SJSA1 (cell line): ENCODE results near the gene SCLT1. TPM values are rescaled to one million over a fixed set of nuclear protein-coding genes. Genes with fewer than 3 reads are reported as not detected.
A peak's percentile ranks its signal among the peaks of the same experiment; 100 is the strongest.

ENCODE experiments used
- DNase-seq, 2 experiments: peaks; one replicate each; pipeline ENCODE4 v3.0.0-alpha.2; 2015 to 2020; ENCODE audit warnings: low spot score in 2 of 2, low read depth in 1 of 2
- H3K27ac ChIP-seq: fragments of 250-450 bp; sonication (Bioruptor Pico); 2 replicates; pipeline ENCODE4 v1.5.1; 2020; ENCODE audit warnings: mild to moderate bottlenecking, moderate library complexity
- H3K27me3 ChIP-seq: fragments of 250-450 bp; sonication (Bioruptor Pico); replicated peaks from 2 replicates; pipeline ENCODE4 v1.5.1; 2020; ENCODE audit warnings: mild to moderate bottlenecking, moderate library complexity
- H3K36me3 ChIP-seq: fragments of 250-450 bp; sonication (Bioruptor Pico); 2 replicates; pipeline ENCODE4 v1.5.1; 2020; ENCODE audit warnings: mild to moderate bottlenecking
- H3K4me1 ChIP-seq: fragments of 250-450 bp; sonication (Bioruptor Pico); replicated peaks from 2 replicates; pipeline ENCODE4 v1.6.1; 2021; ENCODE audit warnings: mild to moderate bottlenecking
- H3K4me3 ChIP-seq: fragments of 250-450 bp; sonication (Bioruptor Pico); 2 replicates; pipeline ENCODE4 v1.5.1; 2020; ENCODE audit warnings: mild to moderate bottlenecking
- H3K9me3 ChIP-seq: fragments of 250-450 bp; sonication (Bioruptor Pico); replicated peaks from 2 replicates; pipeline ENCODE4 v1.5.1; 2020; ENCODE audit warnings: mild to moderate bottlenecking
- total RNA-seq: library from RNA; depleted of rRNA; stranded (reverse); fragments of >200 nt; shearing (Covaris generic); gene quantifications from 2 replicates; pipeline ENCODE4 v1.2.3, GENCODE V29; 2014

The SCLT1 gene
- total RNA-seq, 1 experiment from 2014 or later = 33.7 TPM

DNA sequence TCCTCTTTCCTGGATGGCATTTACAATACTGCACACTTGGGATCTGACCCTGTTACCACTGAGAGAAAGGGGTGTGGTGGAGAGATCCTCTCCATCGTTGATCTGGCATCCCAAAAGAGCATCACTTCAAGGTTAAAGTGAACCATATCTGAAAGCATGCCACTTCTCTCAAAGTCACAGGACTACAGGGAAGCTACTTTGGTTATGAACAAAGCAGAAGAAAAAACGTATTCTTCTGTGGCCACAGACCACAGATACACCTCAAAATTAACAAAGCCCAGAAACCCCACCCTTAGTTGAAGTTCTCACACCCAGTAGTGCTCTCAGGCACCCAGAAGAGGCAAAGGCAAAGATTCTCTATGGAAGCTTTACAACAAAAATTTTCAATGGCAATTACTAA lies 175.6 kb downstream of the SCLT1 start:
- no peak for DNase-seq
- Histone ChIP-seq H3K27me3 (no peaks in the 10 kb centered on the region), H3K36me3 (no peaks in the 10 kb centered on the region), H3K4me3 (no peak overlapping the region), H3K9me3 (no peaks in the 10 kb centered on the region), H3K4me1 (no peaks in the 10 kb centered on the region), H3K27ac (no peak overlapping the region)

DNA sequence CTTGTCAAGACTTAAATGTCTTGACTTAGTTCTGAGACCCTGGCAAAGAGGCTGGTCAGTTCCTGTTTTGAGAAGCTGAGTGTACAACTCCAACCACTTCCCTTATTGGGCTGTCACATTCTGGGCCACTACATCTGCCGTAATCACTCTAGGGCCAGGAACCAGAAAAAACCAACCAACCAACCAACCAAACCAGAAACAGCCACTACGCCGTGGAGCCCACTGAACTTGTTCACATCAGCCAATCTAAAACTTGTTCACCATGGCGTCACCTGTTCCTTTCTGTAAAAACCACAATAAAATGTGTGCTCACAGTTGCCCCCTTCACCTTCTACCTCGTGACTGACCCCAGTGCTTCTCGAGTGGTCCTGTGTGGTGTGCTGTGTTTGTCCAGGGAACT lies 176.5 kb downstream of the SCLT1 start:
- H3K27ac ChIP-seq = no peak overlapping the region
- no peaks in the 10 kb centered on the region for H3K36me3 ChIP-seq
- H3K4me1 ChIP-seq = no peaks in the 10 kb centered on the region
- no peaks in the 10 kb centered on the region for H3K9me3 ChIP-seq
- no peaks in the 10 kb centered on the region for H3K27me3 ChIP-seq
- no peak for DNase-seq
- no peak overlapping the region for H3K4me3 ChIP-seq

DNA sequence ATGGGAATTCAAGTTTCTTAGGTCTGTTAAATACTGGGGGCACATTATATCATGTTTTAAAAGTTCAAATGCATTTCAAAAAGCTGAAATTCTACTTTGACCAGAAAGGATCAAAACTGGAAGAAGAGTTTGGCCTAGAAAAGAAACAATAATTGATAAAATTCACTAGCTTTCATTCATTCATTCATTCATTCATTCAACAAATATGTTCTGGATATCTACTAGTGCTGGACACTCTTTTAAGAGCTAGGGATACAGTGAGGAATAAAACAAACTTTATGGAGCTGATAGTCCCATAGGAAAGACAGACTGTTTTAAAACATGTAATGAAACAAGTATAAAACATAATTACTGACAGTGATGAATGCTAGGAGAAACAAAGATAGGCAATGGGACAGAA lies 177.8 kb downstream of the SCLT1 start:
- no peaks in the 10 kb centered on the region for H3K36me3 ChIP-seq

DNA sequence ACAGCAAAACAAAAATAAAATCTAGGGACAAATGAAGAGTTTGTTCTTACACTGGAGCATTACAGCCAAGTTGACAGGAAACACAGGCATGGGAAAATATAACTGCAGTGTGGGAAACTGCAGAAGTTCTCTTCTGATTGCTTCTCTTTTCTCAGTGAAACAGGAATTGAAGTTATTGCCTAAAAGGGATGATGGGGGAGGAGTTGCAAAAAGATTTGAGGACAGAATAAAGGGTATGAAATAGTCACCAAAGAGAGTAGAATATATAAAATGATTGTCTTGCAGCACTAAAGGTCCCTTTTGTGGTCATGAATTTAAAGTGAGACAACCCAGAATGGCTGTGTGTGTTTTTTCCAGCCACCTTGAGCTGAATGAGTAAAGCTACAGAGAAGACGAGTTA lies 180.1 kb downstream of the SCLT1 start:
- no peak for DNase-seq
- H3K27me3 ChIP-seq = no peaks in the 10 kb centered on the region
- H3K36me3 ChIP-seq = no peaks in the 10 kb centered on the region
- no peak overlapping the region for H3K27ac ChIP-seq
- H3K4me1 ChIP-seq = no peaks in the 10 kb centered on the region
- no peaks in the 10 kb centered on the region for H3K9me3 ChIP-seq
- no peak overlapping the region for H3K4me3 ChIP-seq

More for the DNA sequence above, 177.8 kb downstream of the SCLT1 start:
- Histone ChIP-seq H3K4me3 (no peak overlapping the region), H3K4me1 (no peaks in the 10 kb centered on the region), H3K27me3 (no peaks in the 10 kb centered on the region), H3K27ac (no peak overlapping the region), H3K9me3 (no peaks in the 10 kb centered on the region)
- no peak for DNase-seq

DNA sequence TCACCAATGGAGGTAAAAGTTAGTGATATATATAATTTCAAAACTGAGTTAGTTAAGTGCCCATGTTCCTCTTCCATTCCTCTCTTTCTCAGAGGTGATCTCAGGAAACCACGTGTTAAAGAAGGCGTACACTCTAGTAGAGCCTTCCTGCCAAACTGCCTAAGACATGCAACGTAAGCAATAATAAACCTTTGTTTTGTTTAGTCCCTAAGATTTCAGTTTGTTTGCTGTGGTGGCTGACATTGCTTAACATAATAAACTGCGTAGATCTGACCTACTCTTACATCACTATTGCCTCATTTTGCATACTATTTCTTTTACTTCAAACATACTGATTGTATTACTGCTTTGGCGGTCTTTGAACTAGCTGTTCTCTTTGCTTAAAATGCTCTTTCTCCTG lies 184.6 kb downstream of the SCLT1 start:
- DNase-seq = no peak

DNA sequence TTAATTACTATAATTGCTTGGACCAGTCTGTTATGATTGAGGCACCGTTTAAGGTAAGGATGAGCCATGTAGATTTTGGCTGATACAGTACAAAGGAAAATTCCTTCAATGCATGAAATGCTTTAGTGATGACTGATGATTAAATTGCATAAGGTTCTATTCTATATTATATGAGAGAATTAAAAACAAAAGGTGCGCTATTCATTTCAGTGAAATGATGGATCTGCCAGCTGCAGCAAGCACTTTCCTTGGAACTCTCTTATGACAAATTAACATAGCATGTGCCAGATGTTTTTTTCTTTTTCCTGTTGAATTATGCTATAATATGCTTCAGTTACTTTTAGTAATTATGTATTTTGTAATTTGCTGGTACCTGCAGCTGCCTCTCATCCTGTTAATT lies 185.4 kb downstream of the SCLT1 start:
- H3K9me3 ChIP-seq = no peaks in the 10 kb centered on the region
- no peak for DNase-seq
- H3K36me3 ChIP-seq = no peaks in the 10 kb centered on the region
- no peaks in the 10 kb centered on the region for H3K4me1 ChIP-seq
- H3K4me3 ChIP-seq = no peak overlapping the region
- H3K27ac ChIP-seq = no peak overlapping the region
- no peaks in the 10 kb centered on the region for H3K27me3 ChIP-seq

More for the DNA sequence above, 184.6 kb downstream of the SCLT1 start:
- Histone ChIP-seq H3K9me3 (no peaks in the 10 kb centered on the region), H3K4me3 (no peak overlapping the region), H3K27ac (no peak overlapping the region), H3K27me3 (no peaks in the 10 kb centered on the region), H3K4me1 (no peaks in the 10 kb centered on the region), H3K36me3 (no peaks in the 10 kb centered on the region)

DNA sequence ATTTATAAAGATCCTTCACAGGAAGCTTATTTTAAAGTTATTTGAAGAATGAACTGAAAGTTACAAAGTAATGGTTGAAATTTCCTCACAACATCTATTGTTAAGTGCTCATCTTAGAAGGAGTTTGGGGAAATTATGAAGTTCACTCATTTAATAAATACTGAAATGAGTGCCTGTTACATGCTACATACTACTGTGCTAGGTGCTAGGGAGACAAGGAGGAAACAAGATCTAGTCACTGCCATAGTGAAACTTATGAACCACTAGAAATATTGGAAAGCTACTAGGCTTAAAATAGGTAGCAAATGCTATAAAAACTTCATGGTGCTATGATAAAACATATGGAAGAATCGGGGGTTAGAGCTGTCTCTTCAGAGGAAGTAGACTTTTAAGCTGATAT lies 186.8 kb downstream of the SCLT1 start:
- H3K27ac ChIP-seq = no peak overlapping the region
- DNase-seq = no peak
- H3K4me3 ChIP-seq = no peak overlapping the region
- H3K9me3 ChIP-seq = no peaks in the 10 kb centered on the region
- no peaks in the 10 kb centered on the region for H3K4me1 ChIP-seq
- no peaks in the 10 kb centered on the region for H3K36me3 ChIP-seq
- H3K27me3 ChIP-seq = no peaks in the 10 kb centered on the region

DNA sequence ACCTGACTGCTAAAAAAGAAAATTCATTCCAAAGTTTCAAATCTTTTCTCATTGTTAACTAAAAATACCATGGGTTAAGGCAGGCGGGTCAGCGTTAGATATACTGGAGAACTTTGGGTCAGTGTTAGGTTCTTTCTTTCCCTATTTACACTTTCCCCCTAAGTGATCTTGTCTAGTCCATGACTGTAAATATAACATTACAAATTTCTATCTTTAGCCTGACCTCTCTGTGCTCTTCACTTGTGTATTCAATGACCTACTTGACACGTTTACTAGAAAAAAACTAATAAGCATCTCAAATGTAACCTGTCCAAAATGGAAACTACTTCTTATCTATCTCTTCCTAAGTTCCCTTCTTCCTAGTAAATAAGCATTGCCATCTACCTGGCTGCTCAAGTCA lies 188.5 kb downstream of the SCLT1 start:
- Histone ChIP-seq H3K36me3 (no peaks in the 10 kb centered on the region), H3K9me3 (no peaks in the 10 kb centered on the region), H3K27me3 (no peaks in the 10 kb centered on the region), H3K27ac (no peak overlapping the region), H3K4me1 (no peaks in the 10 kb centered on the region), H3K4me3 (no peak overlapping the region)
- no peak for DNase-seq

DNA sequence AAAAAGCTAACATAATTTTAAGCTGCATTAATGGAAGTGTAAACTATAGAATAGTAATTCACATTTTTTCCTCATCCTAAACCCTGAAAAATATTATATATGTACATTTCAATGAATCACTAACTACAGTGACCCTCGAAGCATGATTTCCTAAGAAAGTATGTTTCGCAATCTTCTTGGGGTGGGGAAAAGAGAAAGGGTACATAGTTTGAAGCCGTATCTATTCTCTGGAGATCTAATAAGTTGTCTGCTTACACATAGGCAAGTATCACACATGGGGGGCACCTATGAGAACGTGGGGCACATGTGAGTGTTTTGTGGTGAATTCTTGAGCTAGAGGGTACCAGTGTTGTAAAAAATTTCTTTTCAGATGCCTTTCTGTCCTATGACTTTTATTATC lies 212.7 kb downstream of the SCLT1 start:
- H3K27ac ChIP-seq = no peak overlapping the region
- no peak for DNase-seq
- no peaks in the 10 kb centered on the region for H3K9me3 ChIP-seq
- no peak overlapping the region for H3K4me3 ChIP-seq
- H3K36me3 ChIP-seq = peaks cover 4% of the 10 kb centered on the region
- no peaks in the 10 kb centered on the region for H3K4me1 ChIP-seq
- no peaks in the 10 kb centered on the region for H3K27me3 ChIP-seq

DNA sequence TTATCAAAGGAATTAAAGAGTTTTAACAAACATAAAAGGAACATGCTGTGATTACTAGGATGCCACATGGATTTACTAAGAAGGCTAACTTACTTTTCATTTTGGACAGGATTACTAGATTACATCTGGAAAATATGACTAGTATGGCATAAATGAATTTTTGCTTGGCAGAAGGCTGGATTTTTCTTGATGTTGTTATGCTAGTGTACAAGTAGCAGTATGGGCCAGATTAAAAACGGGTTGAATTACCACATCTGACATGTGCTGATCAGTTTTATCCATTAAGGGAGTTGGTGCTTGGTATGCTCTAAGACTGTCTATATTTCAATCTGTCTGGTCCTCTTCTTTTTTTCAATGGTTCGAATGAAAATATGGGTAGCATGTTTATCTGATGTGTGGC lies 213.4 kb downstream of the SCLT1 start:
- DNase-seq = no peak
- H3K27ac ChIP-seq = no peak overlapping the region
- H3K27me3 ChIP-seq = no peaks in the 10 kb centered on the region
- H3K4me1 ChIP-seq = no peaks in the 10 kb centered on the region
- H3K36me3 ChIP-seq = peaks cover 7% of the 10 kb centered on the region
- H3K4me3 ChIP-seq = no peak overlapping the region
- H3K9me3 ChIP-seq = no peaks in the 10 kb centered on the region

DNA sequence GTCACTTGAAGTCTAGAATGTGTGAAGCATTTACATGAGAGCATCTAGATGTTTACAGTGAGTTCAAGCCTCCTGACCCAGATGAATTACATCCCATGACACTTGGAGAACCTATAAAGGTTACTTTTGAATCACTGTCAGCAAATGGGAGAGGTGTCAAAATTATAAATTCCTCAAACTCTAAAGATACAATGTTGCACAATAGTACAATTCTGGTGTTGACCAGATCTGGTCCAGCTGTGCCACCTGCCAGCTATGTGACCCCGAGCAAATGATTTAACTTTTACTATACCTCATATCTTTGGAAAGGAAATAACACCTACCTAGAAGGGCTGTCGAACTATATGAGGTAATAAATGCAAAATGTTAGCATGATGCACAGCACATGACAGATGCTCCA lies 214.1 kb downstream of the SCLT1 start:
- H3K4me1 ChIP-seq = no peaks in the 10 kb centered on the region
- no peak for DNase-seq
- peaks cover 10% of the 10 kb centered on the region for H3K36me3 ChIP-seq
- no peaks in the 10 kb centered on the region for H3K27me3 ChIP-seq
- no peak overlapping the region for H3K4me3 ChIP-seq
- no peaks in the 10 kb centered on the region for H3K9me3 ChIP-seq
- H3K27ac ChIP-seq = no peak overlapping the region

DNA sequence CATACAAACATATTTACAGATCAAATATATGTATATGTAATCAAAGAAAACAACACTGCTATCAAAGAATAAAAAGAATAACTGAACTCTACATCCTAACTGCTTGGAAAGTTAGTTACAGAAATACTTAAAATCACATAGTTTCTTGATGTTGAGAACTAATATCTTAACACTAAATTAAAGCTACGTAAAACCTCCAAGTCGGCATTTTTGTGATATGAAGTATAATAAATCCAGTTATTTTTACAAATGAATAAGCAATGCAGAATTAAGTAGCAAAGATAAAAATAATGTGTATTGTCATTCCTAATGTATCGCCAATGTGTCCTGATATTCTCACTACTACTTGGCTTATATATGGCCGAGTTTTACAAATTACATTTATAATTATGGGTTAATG lies 215.4 kb downstream of the SCLT1 start:
- DNase-seq = no peak
- Histone ChIP-seq H3K27me3 (no peaks in the 10 kb centered on the region), H3K4me3 (no peak overlapping the region), H3K4me1 (no peaks in the 10 kb centered on the region), H3K27ac (no peak overlapping the region), H3K36me3 (peaks cover 20% of the 10 kb centered on the region), H3K9me3 (no peaks in the 10 kb centered on the region)

DNA sequence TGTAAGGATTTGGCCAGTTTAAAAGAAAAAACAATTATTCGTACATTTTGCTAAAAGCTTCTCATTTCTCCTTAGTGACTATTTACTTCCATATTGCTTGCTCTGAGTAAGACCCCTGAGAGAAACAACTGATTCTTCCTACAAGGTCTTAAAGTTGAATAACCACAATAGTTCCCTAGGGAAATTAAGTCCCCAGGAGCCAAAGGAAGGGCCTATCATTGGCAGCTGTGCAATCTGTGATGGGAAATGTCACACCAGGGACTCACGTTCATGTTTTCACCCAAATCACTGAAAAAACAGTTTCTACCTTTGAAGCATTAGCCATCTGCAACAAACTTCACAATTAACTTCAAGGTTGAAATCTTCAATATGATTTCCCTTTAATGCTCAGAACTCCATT lies 217.1 kb downstream of the SCLT1 start:
- no peak overlapping the region for H3K4me3 ChIP-seq
- H3K9me3 ChIP-seq = no peaks in the 10 kb centered on the region
- no peaks in the 10 kb centered on the region for H3K27me3 ChIP-seq
- peaks cover 17% of the 10 kb centered on the region for H3K4me1 ChIP-seq
- no peak overlapping the region for H3K27ac ChIP-seq
- no peak for DNase-seq
- H3K36me3 ChIP-seq = peaks cover 35% of the 10 kb centered on the region

DNA sequence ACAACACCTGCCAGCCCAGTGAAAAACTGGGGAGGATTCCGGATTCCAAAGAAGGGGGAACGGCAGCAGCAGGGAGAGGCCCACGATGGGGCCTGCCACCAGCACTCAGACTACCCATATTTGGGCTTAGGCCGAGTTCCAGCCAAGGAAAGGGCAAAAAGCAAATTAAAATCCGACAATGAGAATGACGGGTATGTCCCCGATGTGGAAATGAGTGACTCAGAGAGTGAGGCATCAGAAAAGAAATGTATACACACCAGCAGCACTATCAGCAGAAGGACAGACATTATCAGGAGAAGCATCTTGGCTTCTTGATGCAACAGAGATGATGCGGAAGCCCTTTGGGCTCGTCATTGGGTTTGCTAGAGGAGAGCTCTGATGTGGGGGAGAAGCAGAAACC lies 221.4 kb downstream of the SCLT1 start:
- H3K36me3 ChIP-seq = peaks cover 78% of the 10 kb centered on the region
- H3K27ac ChIP-seq = peak overlapping the region; percentile 6; the same call in 1 of the 2 replicates
- no peaks in the 10 kb centered on the region for H3K27me3 ChIP-seq
- H3K4me1 ChIP-seq = peaks cover 21% of the 10 kb centered on the region
- no peaks in the 10 kb centered on the region for H3K9me3 ChIP-seq
- peak; percentile 67 to 69 for DNase-seq
- no peak overlapping the region for H3K4me3 ChIP-seq

DNA sequence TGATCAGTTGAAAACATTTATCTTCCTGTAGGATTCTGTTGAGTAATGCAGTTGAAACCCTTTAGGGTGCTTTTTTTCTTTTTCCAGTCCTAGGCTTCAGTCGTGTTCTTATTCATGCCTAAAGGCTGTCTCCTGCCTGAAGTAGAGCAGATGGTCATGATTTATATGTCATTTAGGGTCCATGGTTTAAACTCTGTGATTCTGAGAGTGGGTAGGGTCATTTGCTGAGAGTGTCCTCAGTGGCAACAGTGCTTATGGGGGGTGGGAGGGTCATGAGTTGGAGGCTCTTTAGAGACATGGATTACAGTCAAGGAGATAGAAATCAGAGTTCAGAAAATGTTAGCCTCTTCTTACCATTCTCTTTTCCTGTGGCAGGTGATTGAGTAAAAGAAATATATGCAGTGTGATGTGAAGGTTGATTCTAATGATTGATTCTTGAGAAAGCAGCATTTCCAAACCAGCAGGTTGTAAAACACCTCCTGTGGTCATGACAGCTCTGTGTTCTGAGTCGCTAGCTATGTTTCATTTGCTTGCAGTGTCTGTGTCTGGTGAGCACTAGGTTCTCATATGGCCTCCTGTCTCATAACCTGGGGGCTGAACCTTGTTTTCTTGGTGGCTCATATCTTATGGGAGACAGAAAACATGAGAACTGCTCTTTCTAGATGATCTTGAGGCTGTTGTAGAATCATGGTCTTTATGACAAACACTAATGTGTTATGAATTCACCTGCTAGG lies 223.4 kb downstream of the SCLT1 start:
- Histone ChIP-seq H3K27me3 (no peaks in the 10 kb centered on the region), H3K4me1 (peaks cover 21% of the 10 kb centered on the region), H3K36me3 (peaks cover 85% of the 10 kb centered on the region), H3K4me3 (no peak overlapping the region), H3K9me3 (no peaks in the 10 kb centered on the region), H3K27ac (no peak overlapping the region)
- no peak for DNase-seq
